HL-60 (cell line): Measurements from ENCODE around the gene MGAT5.

ENCODE experiments used
- CTCF ChIP-seq: IDR thresholded peaks from one replicate; pipeline ENCODE4 v1.5.1; 2011; ENCODE audit warnings: low read length, control low read depth, inconsistent platforms; ENCODE audit not compliant: insufficient read depth
- GABPA ChIP-seq: IDR thresholded peaks from 2 replicates; pipeline ENCODE4 v1.6.1; 2012; ENCODE audit warnings: low read depth
- POLR2AphosphoS5 ChIP-seq: IDR thresholded peaks from 2 replicates; pipeline ENCODE4 v1.6.1; 2012; ENCODE audit warnings: low read depth
- REST ChIP-seq: IDR thresholded peaks from 2 replicates; pipeline ENCODE4 v1.6.1; 2012; ENCODE audit warnings: low read depth; ENCODE audit not compliant: insufficient replicate concordance
- SPI1 ChIP-seq: IDR thresholded peaks from 2 replicates; pipeline ENCODE4 v1.6.1; 2012; ENCODE audit warnings: low read depth, mild to moderate bottlenecking, borderline replicate concordance

- no peak for TF ChIP-seq CTCF
- no peak for TF ChIP-seq SPI1
- no peak for TF ChIP-seq REST
- TF ChIP-seq POLR2AphosphoS5 = no peak
- TF ChIP-seq GABPA = no peak
These were observed 1.7 kb upstream of the MGAT5 start for GRCh38 chr2:134252092-134252750.
